ENCODE measurements around the gene GPR78.

- TF ChIP-seq CTCF (optimal IDR thresholded peaks at IDR 0.05 in 1 of 3, IDR thresholded peaks at IDR 0.05 in 1 of 3, conservative IDR thresholded peaks at IDR 0.05 in 1 of 3; ENCODE audit: extremely low read depth in 1 of 3, insufficient read depth in 2 of 3, low read length in 3 of 3) (no peak), EZH2 (IDR thresholded peaks at IDR 0.05; ENCODE audit: low read length) (no peak)
Observed at GRCh38 chr4:8573266-8573665, 6.9 kb upstream of the GPR78 start.
